B cell (primary cell): ENCODE measurements around the gene TMCC3.

Experiments
- CTCF ChIP-seq: fragments of 200-600 bp; IDR thresholded peaks from one replicate; pipeline ENCODE4 v1.8.0; 2022; ENCODE audit warnings: antibody characterized with exemption, mild to moderate bottlenecking
- EZH2 ChIP-seq: IDR thresholded peaks from 2 replicates; pipeline ENCODE4 v1.6.1; 2012; ENCODE audit warnings: borderline replicate concordance, low read depth, mild to moderate bottlenecking, moderate library complexity, low read length; ENCODE audit not compliant: insufficient read depth, poor library complexity, severe bottlenecking

DNA sequence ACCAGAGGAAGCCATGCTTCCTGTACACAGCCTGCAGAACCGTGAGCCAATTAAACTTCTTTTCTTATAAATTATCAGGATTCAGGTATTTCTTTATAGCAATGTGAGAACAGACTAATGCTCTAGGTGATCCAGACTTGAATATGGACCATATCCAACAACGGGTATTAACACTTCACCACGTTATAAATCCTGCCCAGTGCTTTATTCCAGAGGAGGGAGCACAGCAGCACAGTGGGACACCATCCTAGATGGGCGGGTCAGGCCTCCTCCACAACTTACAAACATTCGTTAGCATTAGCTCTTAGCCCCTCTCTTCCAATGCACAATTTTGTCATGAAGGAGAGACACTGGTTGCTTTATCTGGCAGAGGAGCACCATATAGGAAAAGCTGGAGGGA is 66.0 kb downstream of the TMCC3 start:
- TF ChIP-seq CTCF (no peak), EZH2 (no peak)
